AML-193 (cell line): Measurements from ENCODE around the gene UBE2F.

ENCODE experiments used
- DNase-seq, 2 experiments: peaks; one replicate each; lab custom pipeline; 2025; lab: John Stamatoyannopoulos, UW

Gene UBE2F

DNA sequence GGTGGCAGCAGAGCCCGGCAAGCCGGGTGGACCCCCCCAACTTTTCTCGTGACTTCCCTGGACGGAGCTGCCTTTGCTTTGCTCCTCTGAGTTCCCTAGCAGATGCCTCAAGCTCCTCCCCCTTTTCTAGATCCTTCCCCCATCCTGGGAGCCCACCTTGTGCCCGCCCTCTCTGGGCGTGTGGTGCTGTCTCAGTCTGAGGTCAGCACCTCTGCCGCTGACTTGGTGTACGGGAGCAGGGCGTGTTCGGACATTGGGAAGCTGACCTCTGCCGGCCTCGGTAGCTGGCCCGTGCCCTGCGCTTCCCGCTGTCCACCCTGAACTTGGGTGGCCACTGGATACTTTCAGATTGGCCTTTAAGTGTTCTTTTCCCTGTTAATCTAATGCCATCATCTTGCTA is 113.7 kb downstream of the UBE2F start:
- no peak for DNase-seq

DNA sequence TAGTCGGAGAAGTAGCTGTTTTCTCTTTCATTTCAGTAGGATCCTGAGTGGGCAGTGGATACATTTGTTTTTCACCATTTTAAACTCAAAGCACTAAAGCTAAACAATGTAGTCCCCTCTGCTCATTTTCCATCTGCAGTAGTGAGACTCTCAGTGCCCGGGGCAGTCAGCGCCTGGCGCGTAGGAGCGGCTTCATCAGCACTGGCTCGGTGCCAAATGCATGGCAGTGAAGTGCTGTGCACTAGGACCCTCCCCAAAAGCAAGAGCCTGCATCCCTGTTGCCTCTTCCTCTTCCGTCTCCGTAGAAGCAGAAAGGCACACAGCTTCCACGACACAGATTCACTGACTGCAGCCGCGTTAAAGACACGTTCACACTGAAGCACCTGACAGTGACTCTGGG is 114.3 kb downstream of the UBE2F start:
- no peak for DNase-seq

DNA sequence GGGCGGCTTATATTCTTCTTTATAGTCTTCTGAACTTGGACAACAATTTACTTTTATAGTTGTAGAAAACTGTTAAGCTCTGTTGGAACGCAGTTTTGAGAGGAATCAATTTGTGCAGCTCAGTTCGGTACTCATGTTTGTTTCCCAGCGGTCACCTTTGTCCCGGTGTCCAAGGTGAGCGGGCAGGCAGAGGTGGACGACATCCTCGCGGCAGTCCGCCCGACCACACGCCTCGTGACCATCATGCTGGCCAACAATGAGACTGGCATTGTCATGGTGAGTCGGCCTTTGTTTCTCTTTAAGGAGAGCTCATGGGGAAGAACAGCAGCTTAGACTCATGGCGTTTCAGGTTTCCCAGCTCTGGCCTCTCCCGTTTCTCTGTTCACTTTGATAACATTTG is 114.7 kb downstream of the UBE2F start:
- DNase-seq = no peak

- DNase-seq = no peak
Measured at GRCh38 chr2:238082151-238082550, 115.3 kb downstream of the UBE2F start.

- DNase-seq = no peak
Measured at GRCh38 chr2:238082827-238083226, 116.0 kb downstream of the UBE2F start.

GRCh38 chr2:238083919-238084318 is 117.1 kb downstream of the UBE2F start:
- no peak for DNase-seq

- DNase-seq = no peak
Measured at GRCh38 chr2:238084761-238085160, 117.9 kb downstream of the UBE2F start.

GRCh38 chr2:238085899-238086298 is 119.1 kb downstream of the UBE2F start:
- DNase-seq = no peak

GRCh38 chr2:238087211-238087610 is 120.4 kb downstream of the UBE2F start:
- DNase-seq = peak; percentile 26 to 27

DNA sequence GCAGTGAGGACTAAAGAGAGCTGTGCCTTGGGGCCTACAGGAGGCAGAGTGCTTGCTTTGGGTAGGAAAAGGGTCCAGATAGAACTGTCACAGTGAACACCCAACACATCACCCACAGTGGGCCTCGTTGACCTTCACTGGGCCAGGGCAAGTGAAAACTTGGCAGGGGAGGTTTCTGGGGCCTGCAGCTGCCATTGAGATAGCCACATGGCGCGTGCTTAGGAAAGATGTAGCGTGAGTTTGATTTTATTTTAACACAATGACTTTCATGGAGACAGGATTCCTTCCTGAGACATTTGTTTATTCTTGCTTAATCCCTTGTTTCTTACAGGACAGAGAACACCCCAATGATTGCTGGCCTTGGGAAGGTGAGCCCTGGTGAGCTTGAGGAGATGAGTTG is 124.1 kb downstream of the UBE2F start:
- no peak for DNase-seq

- DNase-seq = no peak
Measured at GRCh38 chr2:238091436-238092060, 124.7 kb downstream of the UBE2F start.
